IMR-90 (cell line): ENCODE results near the gene SEC16B. TPM values are rescaled to one million over a fixed set of nuclear protein-coding genes. Genes with fewer than 3 reads are reported as not detected.

Experiments
- ATAC-seq: fragments of 200-7000 bp; cut with Tn5 transposase; 2 replicates; pipeline ENCODE4 v1.9.1; 2020; ENCODE audit warnings: low read depth, mild to moderate bottlenecking, moderate library complexity
- BruUV-seq: library from RNA; stranded (reverse); fragments of 400-500 nt; replicated peaks from 2 replicates; lab custom pipeline; 2021; lab: Mats Ljungman, UMichigan
- CTCF ChIA-PET: fragments of 300-600 bp; formaldehyde crosslinking; extraction: SDS; loops from one replicate; lab custom pipeline; 2021; ENCODE audit warnings: antibody characterized with exemption; lab: Yijun Ruan, JAX
- POLR2A ChIA-PET: fragments of 300-600 bp; sonication (Branson Sonifier 250); formaldehyde crosslinking; loops from one replicate; lab custom pipeline; 2022; ENCODE audit warnings: antibody characterized with exemption; ENCODE audit not compliant: unreplicated experiment; lab: Charles Lee
- DNase-seq: peaks from one replicate; pipeline ENCODE4 v3.0.0; 2013
- H2AFZ ChIP-seq: replicated peaks from 2 replicates; pipeline ENCODE3; 2013; ENCODE audit warnings: low read length, mild to moderate bottlenecking; ENCODE audit not compliant: poor library complexity
- H2AK5ac ChIP-seq: 2 replicates; pipeline ENCODE4 v1.6.1; 2013; ENCODE audit warnings: low read depth, low read length, inconsistent platforms
- H2AK9ac ChIP-seq: replicated peaks from 2 replicates; pipeline ENCODE3; 2013; ENCODE audit warnings: mild to moderate bottlenecking, low read depth, low read length, moderate library complexity; ENCODE audit not compliant: poor library complexity
- H2BK120ac ChIP-seq: 2 replicates; pipeline ENCODE4 v1.6.1; 2013; ENCODE audit warnings: low read depth, low read length, inconsistent platforms
- H2BK15ac ChIP-seq: 3 replicates; pipeline ENCODE4 v1.6.1; 2013; ENCODE audit warnings: low read depth, low read length, inconsistent platforms
- H2BK20ac ChIP-seq: 2 replicates; pipeline ENCODE4 v1.6.1; 2013; ENCODE audit warnings: low read depth, mild to moderate bottlenecking, inconsistent platforms, low read length, moderate library complexity
- H2BK5ac ChIP-seq: 2 replicates; pipeline ENCODE4 v1.6.1; 2013; ENCODE audit warnings: mild to moderate bottlenecking, low read depth, low read length, inconsistent platforms; ENCODE audit not compliant: poor library complexity, severe bottlenecking
- H3K14ac ChIP-seq: replicated peaks from 2 replicates; pipeline ENCODE4 v1.6.1; 2013; ENCODE audit warnings: low read depth, low read length, inconsistent platforms
- H3K18ac ChIP-seq: 2 replicates; pipeline ENCODE4 v1.6.1; 2013; ENCODE audit warnings: low read depth, low read length, control low read depth
- H3K23ac ChIP-seq: 2 replicates; pipeline ENCODE4 v1.6.1; 2013; ENCODE audit warnings: low read depth, low read length, inconsistent platforms
- H3K27ac ChIP-seq: 2 replicates; pipeline ENCODE4 v1.5.1; 2013; ENCODE audit warnings: mild to moderate bottlenecking, control low read depth, low read length; ENCODE audit not compliant: insufficient read depth
- H3K27me3 ChIP-seq: 2 replicates; pipeline ENCODE4 v1.6.1; 2013; ENCODE audit warnings: low read length; ENCODE audit not compliant: control insufficient read depth, insufficient read depth
- H3K36me3 ChIP-seq: 2 replicates; pipeline ENCODE4 v1.6.1; 2013; ENCODE audit warnings: low read length, mixed read lengths; ENCODE audit not compliant: control insufficient read depth, insufficient read depth
- H3K4ac ChIP-seq: 2 replicates; pipeline ENCODE4 v1.6.1; 2013; ENCODE audit warnings: low read depth, low read length, inconsistent platforms
- H3K4me1 ChIP-seq: 2 replicates; pipeline ENCODE4 v1.6.1; 2013; ENCODE audit warnings: low read length, mixed read lengths; ENCODE audit not compliant: control insufficient read depth, insufficient read depth
- H3K4me2 ChIP-seq: 2 replicates; pipeline ENCODE4 v1.6.1; 2013; ENCODE audit warnings: low read depth, mild to moderate bottlenecking, control low read depth, low read length, moderate library complexity
- H3K4me3 ChIP-seq: 2 replicates; pipeline ENCODE4 v1.5.1; 2013; ENCODE audit warnings: low read depth, mild to moderate bottlenecking, control low read depth, low read length, moderate library complexity; ENCODE audit not compliant: insufficient read depth
- H3K56ac ChIP-seq: 2 replicates; pipeline ENCODE4 v1.6.1; 2013; ENCODE audit warnings: low read length, inconsistent platforms; ENCODE audit not compliant: insufficient read depth; ENCODE audit errors: extremely low read depth
- H3K79me1 ChIP-seq, 2 experiments: 2 replicates each; pipeline ENCODE4 v1.6.1; 2013; ENCODE audit warnings: low read length in 2 of 2, inconsistent platforms in 1 of 2, low read depth in 1 of 2
- H3K9ac ChIP-seq: 2 replicates; pipeline ENCODE4 v1.6.1; 2013; ENCODE audit warnings: low read depth, low read length, control low read depth
- H3K9me1 ChIP-seq: 2 replicates; pipeline ENCODE4 v1.6.1; 2013; ENCODE audit warnings: low read length, inconsistent platforms; ENCODE audit not compliant: insufficient read depth
- H3K9me3 ChIP-seq: 2 replicates; pipeline ENCODE4 v1.6.1; 2013; ENCODE audit warnings: low read length; ENCODE audit not compliant: control insufficient read depth, insufficient read depth
- H4K20me1 ChIP-seq: 2 replicates; pipeline ENCODE4 v1.6.1; 2013; ENCODE audit warnings: low read length, inconsistent platforms; ENCODE audit not compliant: insufficient read depth
- H4K5ac ChIP-seq: 2 replicates; pipeline ENCODE4 v1.6.1; 2013; ENCODE audit warnings: mild to moderate bottlenecking, low read depth, low read length, control low read depth
- H4K8ac ChIP-seq, 2 experiments: 2 replicates each; pipeline ENCODE4 v1.6.1; 2013; ENCODE audit warnings: low read depth in 2 of 2, low read length in 2 of 2, control low read depth in 1 of 2, inconsistent platforms in 1 of 2
- H4K91ac ChIP-seq: 2 replicates; pipeline ENCODE4 v1.6.1; 2013; ENCODE audit warnings: low read depth, low read length, inconsistent platforms; ENCODE audit not compliant: insufficient read depth
- BHLHE40 ChIP-seq: fragments of 150-350 bp; IDR thresholded peaks from 2 replicates; pipeline ENCODE4 v1.6.1; 2016; ENCODE audit warnings: mild to moderate bottlenecking, low read depth, low read length
- CEBPB ChIP-seq: IDR thresholded peaks from 2 replicates; pipeline ENCODE4 v1.6.1; 2012; ENCODE audit warnings: low read depth, low read length, improper control_type of control experiment
- CHD1 ChIP-seq: IDR thresholded peaks from 2 replicates; pipeline ENCODE4 v1.6.1; 2012; ENCODE audit warnings: low read depth, low read length, improper control_type of control experiment
- MAFK ChIP-seq: IDR thresholded peaks from 2 replicates; pipeline ENCODE4 v1.6.1; 2012; ENCODE audit warnings: low read depth, low read length, improper control_type of control experiment
- MAZ ChIP-seq: IDR thresholded peaks from 2 replicates; pipeline ENCODE4 v1.6.1; 2012; ENCODE audit warnings: low read depth, mild to moderate bottlenecking, low read length, improper control_type of control experiment, moderate library complexity, borderline replicate concordance
- MXI1 ChIP-seq: IDR thresholded peaks from 2 replicates; pipeline ENCODE4 v1.6.1; 2012; ENCODE audit warnings: low read depth, mild to moderate bottlenecking, low read length, moderate library complexity, borderline replicate concordance
- NFE2L2 ChIP-seq: fragments of 150-350 bp; IDR thresholded peaks from 2 replicates; pipeline ENCODE4 v1.6.1; 2016; ENCODE audit warnings: low read depth, mild to moderate bottlenecking, low read length
- POLR2A ChIP-seq: IDR thresholded peaks from 2 replicates; pipeline ENCODE4 v1.6.1; 2012; ENCODE audit warnings: mild to moderate bottlenecking, low read depth, low read length
- RAD21 ChIP-seq: IDR thresholded peaks from 2 replicates; pipeline ENCODE4 v1.6.1; 2012; ENCODE audit warnings: low read length, improper control_type of control experiment
- RCOR1 ChIP-seq: IDR thresholded peaks from 2 replicates; pipeline ENCODE4 v1.6.1; 2012; ENCODE audit warnings: mild to moderate bottlenecking, low read length, improper control_type of control experiment; ENCODE audit not compliant: insufficient replicate concordance
- RFX5 ChIP-seq: IDR thresholded peaks from 2 replicates; pipeline ENCODE4 v1.8.0; 2012; ENCODE audit warnings: low read depth, mild to moderate bottlenecking, low read length, moderate library complexity
- SMC3 ChIP-seq: fragments of 150-350 bp; IDR thresholded peaks from 2 replicates; pipeline ENCODE4 v1.6.1; 2016; ENCODE audit warnings: low read depth, mild to moderate bottlenecking, antibody characterized with exemption, low read length, moderate library complexity
- WGBS, 2 experiments: methylation state at CpG; one replicate each; pipeline versions ENCODE4 v1.1.5 to v1.1.7; 2013; ENCODE audit warnings: missing lambda C conversion rate in 2 of 2; ENCODE audit not compliant: insufficient read length in 1 of 2; ENCODE audit errors: extremely low coverage in 2 of 2; 5-methylcytosine and 5-hydroxymethylcytosine counted together
- dilution Hi-C: fragments of 300-500 bp; cut with HindIII; formaldehyde crosslinking; loops from one replicate; pipeline ENCODE4 v1.14.3; 2018; ENCODE audit warnings: low sequenced_read_pairs; ENCODE audit not compliant: unreplicated experiment
- in situ Hi-C: fragments of 300-500 bp; cut with MboI; formaldehyde crosslinking; loops from 3 replicates; pipeline ENCODE4 v1.14.3; 2019; ENCODE audit warnings: low sequenced_read_pairs, inconsistent platforms, mixed read lengths
- intact Hi-C: fragments of 100-400 bp; cut with micrococcal nuclease; formaldehyde crosslinking; loops from 2 replicates; pipeline ENCODE4 v1.10.0; 2022
- polyA plus RNA-seq, 3 experiments: library from polyadenylated mRNA; depleted of rRNA; stranded (reverse); fragments of >200 nt; gene quantifications; 2 replicates each; pipeline ENCODE4 v1.2.3, GENCODE V29; 2012; ENCODE audit warnings: low replicate concordance in 1 of 3
- total RNA-seq: library from RNA; depleted of rRNA; stranded (reverse); fragments of >200 nt; gene quantifications from 2 replicates; pipeline ENCODE4 v1.2.3, GENCODE V29; 2012
- TF ChIP-seq, protein P1 (sequence below): conservative IDR thresholded peaks from 2 replicates; pipeline ENCODE4 v1.5.1; 2012; ENCODE audit warnings: mild to moderate bottlenecking, low read depth, low read length, improper control_type of control experiment
- TF ChIP-seq, protein P2 (sequence below): fragments of 150-350 bp; IDR thresholded peaks from 2 replicates; pipeline ENCODE4 v1.6.1; 2017; ENCODE audit warnings: mild to moderate bottlenecking, antibody characterized with exemption, low read length, low read depth
- TF ChIP-seq, protein P3 (sequence below): fragments of 150-350 bp; IDR thresholded peaks from 2 replicates; pipeline ENCODE4 v1.6.1; 2016; ENCODE audit warnings: low read depth, mild to moderate bottlenecking, low read length, moderate library complexity, borderline replicate concordance

SEC16B gene
- total and polyA plus RNA-seq, 2 of the 4 experiments (the other 2 are of a cell fraction) = 4.3 TPM

DNA sequence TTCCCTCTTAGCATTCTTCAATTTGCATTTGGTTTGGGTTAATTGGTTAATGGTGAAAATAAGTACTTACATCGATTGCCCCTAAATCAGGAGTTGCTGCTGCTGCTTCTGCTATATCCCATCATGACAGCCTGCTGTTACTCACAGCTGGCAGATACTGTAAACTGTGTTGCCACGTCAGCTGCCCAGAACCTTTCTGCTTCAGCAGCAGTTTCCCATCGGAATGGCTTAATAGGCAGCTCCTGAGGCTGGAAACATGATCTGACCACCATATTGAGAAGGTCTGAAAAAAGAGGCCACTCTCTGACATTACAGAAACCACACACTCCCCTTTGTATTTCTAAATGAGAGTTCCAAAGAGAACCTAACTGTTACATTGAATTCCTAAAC lies 14.3 kb upstream of the SEC16B start:
- Histone ChIP-seq H3K9me1 (no peaks in the 10 kb centered on the region), H3K27me3 (no peaks in the 10 kb centered on the region), H3K4me1 (peaks cover 2% of the 10 kb centered on the region; the same call in 1 of the 2 replicates), H2BK15ac (no peak overlapping the region), H4K5ac (no peak overlapping the region), H3K9me3 (no peaks in the 10 kb centered on the region), H2AK5ac (no peak overlapping the region), H2BK120ac (peak overlapping the region; percentile 35; the same call in 1 of the 2 replicates), H3K4ac (peak overlapping the region; percentile 55; the same call in 1 of the 2 replicates), H3K56ac (no peak overlapping the region; the same call in 1 of the 2 replicates), H2AFZ (peak overlapping the region; percentile 2), H3K79me1 (peaks cover 0 to 3% of the 10 kb centered on the region in 2 experiments; a peak in 1 of 4 replicates), H2BK20ac (peak overlapping the region; percentile 17; the same call in 1 of the 2 replicates), H3K36me3 (no peaks in the 10 kb centered on the region), H4K8ac (peak overlapping the region in 1 of 2 experiments; percentile 68; a peak in 2 of 4 replicates), H3K18ac (no peak overlapping the region), H4K91ac (peak overlapping the region; percentile 11; the same call in 1 of the 2 replicates), H3K14ac (peak overlapping the region; percentile 39), H3K4me3 (no peak overlapping the region), H2BK5ac (peak overlapping the region; percentile 15), H2AK9ac (no peak overlapping the region), H3K9ac (no peak overlapping the region), H4K20me1 (no peaks in the 10 kb centered on the region), H3K23ac (peak overlapping the region; percentile 36; the same call in 1 of the 2 replicates), H3K27ac (no peak overlapping the region), H3K4me2 (peak overlapping the region; percentile 53)
- intact Hi-C loops (no loop called here), dilution Hi-C loops (no loop called here), in situ Hi-C loops (no loop called here)
- no CpG with 5 or more reads among the region's 3 CpGs for WGBS, 2 experiments
- ATAC-seq = peak; percentile 97
- ChIA-PET CTCF (interaction anchor here (1.5 kb wide), 1 partner anchor 10 kb away, joined by 3 read pairs; no protein-coding TSS in a partner anchor), POLR2A (no interaction called here)
- no TSS peak for BruUV-seq
- DNase-seq = peak; percentile 98
- TF ChIP-seq RCOR1 = no peak
- TF ChIP-seq MAFK = peak; percentile 79
- TF ChIP-seq BHLHE40 = peak; percentile 20; the same call in 1 of the 2 replicates
- TF ChIP-seq SMC3 = peak; percentile 22; the same call in 1 of the 2 replicates
- TF ChIP-seq CEBPB = no peak
- TF ChIP-seq MXI1 = no peak
- no peak for TF ChIP-seq RAD21
- TF ChIP-seq, protein P1, sequence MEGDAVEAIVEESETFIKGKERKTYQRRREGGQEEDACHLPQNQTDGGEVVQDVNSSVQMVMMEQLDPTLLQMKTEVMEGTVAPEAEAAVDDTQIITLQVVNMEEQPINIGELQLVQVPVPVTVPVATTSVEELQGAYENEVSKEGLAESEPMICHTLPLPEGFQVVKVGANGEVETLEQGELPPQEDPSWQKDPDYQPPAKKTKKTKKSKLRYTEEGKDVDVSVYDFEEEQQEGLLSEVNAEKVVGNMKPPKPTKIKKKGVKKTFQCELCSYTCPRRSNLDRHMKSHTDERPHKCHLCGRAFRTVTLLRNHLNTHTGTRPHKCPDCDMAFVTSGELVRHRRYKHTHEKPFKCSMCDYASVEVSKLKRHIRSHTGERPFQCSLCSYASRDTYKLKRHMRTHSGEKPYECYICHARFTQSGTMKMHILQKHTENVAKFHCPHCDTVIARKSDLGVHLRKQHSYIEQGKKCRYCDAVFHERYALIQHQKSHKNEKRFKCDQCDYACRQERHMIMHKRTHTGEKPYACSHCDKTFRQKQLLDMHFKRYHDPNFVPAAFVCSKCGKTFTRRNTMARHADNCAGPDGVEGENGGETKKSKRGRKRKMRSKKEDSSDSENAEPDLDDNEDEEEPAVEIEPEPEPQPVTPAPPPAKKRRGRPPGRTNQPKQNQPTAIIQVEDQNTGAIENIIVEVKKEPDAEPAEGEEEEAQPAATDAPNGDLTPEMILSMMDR = no peak
- TF ChIP-seq, protein P2, sequence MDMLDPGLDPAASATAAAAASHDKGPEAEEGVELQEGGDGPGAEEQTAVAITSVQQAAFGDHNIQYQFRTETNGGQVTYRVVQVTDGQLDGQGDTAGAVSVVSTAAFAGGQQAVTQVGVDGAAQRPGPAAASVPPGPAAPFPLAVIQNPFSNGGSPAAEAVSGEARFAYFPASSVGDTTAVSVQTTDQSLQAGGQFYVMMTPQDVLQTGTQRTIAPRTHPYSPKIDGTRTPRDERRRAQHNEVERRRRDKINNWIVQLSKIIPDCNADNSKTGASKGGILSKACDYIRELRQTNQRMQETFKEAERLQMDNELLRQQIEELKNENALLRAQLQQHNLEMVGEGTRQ = peak; percentile 39; the same call in 1 of the 2 replicates
- no peak for TF ChIP-seq POLR2A
- 0 out of 2 replicates have a peak, but pooled peaks have one; percentile 86 for TF ChIP-seq CHD1
- no peak for TF ChIP-seq RFX5
- TF ChIP-seq, protein P3, sequence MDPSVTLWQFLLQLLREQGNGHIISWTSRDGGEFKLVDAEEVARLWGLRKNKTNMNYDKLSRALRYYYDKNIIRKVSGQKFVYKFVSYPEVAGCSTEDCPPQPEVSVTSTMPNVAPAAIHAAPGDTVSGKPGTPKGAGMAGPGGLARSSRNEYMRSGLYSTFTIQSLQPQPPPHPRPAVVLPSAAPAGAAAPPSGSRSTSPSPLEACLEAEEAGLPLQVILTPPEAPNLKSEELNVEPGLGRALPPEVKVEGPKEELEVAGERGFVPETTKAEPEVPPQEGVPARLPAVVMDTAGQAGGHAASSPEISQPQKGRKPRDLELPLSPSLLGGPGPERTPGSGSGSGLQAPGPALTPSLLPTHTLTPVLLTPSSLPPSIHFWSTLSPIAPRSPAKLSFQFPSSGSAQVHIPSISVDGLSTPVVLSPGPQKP = no peak
- TF ChIP-seq NFE2L2 = no peak; the same call in 1 of the 2 replicates
- 0 out of 2 replicates have a peak, but pooled peaks have one; percentile 46 for TF ChIP-seq MAZ
